AG09319 (cell line): Measurements from ENCODE around the gene TTLL10.

Experiments used
- DNase-seq: peaks from one replicate; pipeline ENCODE4 v3.0.0-alpha.2; 2010; ENCODE audit warnings: low read depth; ENCODE audit errors: extremely low read depth
- CTCF ChIP-seq: IDR thresholded peaks from 2 replicates; pipeline ENCODE4 v1.5.1; 2011; ENCODE audit warnings: low read depth, mild to moderate bottlenecking, inconsistent platforms, low read length, moderate library complexity

TTLL10 gene

DNA sequence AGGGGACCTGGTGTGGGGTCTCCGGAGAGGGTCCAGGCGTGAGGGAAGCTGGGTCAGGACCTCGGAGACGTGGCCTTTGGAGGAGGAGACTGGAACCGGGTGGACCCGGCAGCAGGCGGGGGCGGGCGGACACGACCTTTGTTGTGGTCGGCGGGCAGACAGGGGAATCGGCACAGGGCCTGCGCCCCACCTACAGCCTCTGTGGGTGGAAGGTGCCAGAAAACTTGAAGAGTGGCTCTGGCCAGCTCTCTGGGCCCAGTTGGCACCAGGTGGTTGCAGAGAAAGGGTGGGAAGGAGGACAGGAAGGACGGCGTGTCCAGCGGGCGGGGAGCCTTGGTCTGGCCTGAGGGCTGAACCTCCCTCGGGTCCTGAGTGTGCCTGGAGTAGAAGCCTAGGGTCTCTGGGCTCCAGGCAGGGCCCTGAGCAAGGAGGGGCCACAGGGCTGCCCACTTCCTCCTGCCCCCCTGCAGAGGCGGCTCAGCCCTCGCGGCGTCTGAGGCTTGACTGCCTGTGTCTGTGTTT is 7.7 kb upstream of the TTLL10 start:
- no peak for DNase-seq
- no peak for TF ChIP-seq CTCF

DNA sequence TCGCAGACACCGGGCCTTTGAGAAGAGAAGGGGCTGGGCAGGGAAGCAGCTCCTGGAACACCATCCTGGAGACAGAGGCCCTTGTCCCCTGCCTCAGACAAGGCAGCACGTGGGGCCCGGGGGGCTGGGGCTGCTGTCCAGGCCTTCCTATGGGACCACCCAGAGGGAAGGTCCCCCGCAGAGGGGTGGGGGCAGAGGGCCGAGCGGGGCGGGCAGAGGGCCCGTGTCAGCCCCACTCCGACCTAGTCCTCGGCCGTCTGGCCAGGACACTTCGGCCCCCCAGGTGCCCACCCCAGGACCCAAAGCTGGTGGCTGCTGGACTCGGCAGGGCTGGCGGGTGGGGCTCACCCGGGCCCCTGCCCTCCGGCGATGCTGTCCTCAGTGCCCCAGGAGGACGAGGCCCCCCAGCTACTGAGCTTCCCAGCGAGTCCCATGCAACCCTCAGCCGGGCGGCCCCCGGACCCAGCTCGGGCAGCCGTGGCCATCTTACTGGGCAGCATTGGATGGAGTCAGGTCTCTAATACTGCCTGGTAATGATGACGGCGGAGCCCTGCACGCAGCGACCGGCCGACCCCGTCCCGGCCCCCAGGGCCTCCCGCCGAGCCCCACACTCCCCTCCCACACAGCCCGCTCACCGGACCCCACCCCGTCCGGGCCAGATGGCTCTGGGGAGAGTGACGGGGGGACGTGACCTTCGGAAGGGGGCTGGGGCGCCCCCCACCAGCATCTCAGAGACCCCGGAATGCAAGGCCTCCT is 6.9 kb upstream of the TTLL10 start:
- no peak for DNase-seq
- no peak for TF ChIP-seq CTCF

DNA sequence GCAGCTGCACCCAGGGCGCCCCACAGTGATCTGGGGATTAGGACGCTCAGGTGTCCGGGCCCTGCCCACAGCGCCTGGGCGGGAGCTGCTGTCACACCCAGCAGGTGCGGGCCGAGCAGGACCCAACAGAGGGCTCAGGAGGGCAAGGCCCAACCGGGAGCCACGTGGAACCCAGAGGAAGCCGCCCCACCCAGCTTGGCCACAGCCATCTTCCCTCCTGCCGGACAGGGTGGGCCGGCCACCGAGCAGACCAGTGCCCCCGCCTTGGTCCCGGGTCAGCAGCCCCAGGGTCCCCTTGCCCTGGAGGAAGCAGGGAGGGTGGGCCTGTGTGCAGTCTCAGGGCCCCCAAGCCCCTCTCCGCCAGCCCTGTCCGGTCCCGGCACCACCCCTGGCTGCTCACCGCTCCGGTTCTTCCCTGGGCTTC is 6.3 kb upstream of the TTLL10 start:
- no peak for DNase-seq
- TF ChIP-seq CTCF: no peak

GRCh38 chr1:1167841-1168450 is 5.7 kb upstream of the TTLL10 start:
- DNase-seq: no peak
- TF ChIP-seq CTCF: no peak

GRCh38 chr1:1168451-1169411 is 4.9 kb upstream of the TTLL10 start:
- TF ChIP-seq CTCF: no peak

DNA sequence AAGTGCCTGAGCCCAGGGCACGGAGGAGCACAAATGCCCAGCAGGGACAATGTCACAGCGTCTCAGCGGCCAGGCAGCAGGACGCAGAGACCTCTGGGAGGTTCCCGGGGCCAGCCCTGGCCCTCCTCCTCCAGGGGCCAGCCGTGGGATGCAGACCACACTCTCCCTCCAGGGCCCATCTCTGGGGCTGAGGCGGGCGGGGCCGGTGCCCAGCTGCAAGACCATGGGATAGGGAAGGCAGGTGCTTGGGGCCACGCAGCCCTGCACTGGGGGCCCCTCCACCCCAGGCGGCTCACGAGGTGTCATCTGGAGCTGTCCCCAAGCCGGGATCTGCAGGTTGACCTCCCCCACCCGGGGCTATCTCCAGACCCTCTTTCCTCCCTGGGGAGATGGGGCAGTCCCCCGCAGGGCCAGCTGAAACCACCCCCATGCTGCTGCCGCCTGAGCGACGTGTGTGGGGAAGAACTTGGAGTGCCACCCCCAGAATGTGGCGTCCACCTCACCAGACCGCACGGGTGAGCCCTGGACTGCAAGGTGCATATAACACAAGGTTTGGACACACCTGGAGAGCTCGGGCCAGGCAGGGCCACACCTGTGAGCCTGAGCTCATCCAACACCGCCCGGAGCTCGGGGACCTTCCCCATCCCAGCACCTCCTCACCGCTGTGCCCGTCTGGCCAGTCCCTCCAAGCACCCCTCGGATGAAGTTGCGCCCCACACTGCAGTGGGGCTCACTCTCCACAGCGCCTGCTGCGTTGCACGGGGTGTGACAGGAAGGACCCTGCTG is 4.1 kb upstream of the TTLL10 start:
- no peak for TF ChIP-seq CTCF
- no peak for DNase-seq

More at GRCh38 chr1:1168451-1169411, 4.9 kb upstream of the TTLL10 start:
- no peak for DNase-seq
